Keratinocyte (primary cell): Measurements from ENCODE around the gene RAB23. TPM values are rescaled to one million over a fixed set of nuclear protein-coding genes. Genes with fewer than 3 reads are reported as not detected.

ENCODE experiments used
- DNase-seq: peaks from one replicate; pipeline ENCODE4 v3.0.0-alpha.2; 2011; ENCODE audit warnings: low read depth, missing footprints, low spot score
- FAIRE-seq: peaks from 2 replicates; lab custom pipeline; 2011; peaks lifted over from hg19 to GRCh38; lab: Jason Lieb, UNC
- H2AFZ ChIP-seq: 2 replicates; pipeline ENCODE4 v1.6.0; 2012; ENCODE audit warnings: low read length, control low read depth, inconsistent platforms; ENCODE audit not compliant: control insufficient read depth
- H3K27ac ChIP-seq: 2 replicates; pipeline ENCODE4 v1.5.1; 2011; ENCODE audit warnings: low read length; ENCODE audit not compliant: control insufficient read depth, insufficient read depth
- H3K27me3 ChIP-seq: 3 replicates; pipeline ENCODE4 v1.6.0; 2011; ENCODE audit warnings: low read length; ENCODE audit not compliant: control insufficient read depth, insufficient read depth; ENCODE audit errors: extremely low read depth
- H3K36me3 ChIP-seq, 2 experiments: 2 replicates in 1 of 2; 3 replicates in 1 of 2; pipeline ENCODE4 v1.5.1; 2011; ENCODE audit warnings: low read length in 2 of 2, mild to moderate bottlenecking in 1 of 2; ENCODE audit not compliant: control insufficient read depth in 2 of 2, insufficient read depth in 2 of 2; ENCODE audit errors: extremely low read depth in 1 of 2
- H3K4me1 ChIP-seq: 3 replicates; pipeline ENCODE4 v1.5.1; 2011; ENCODE audit warnings: low read length; ENCODE audit not compliant: control insufficient read depth, insufficient read depth; ENCODE audit errors: extremely low read depth
- H3K4me2 ChIP-seq: 3 replicates; pipeline ENCODE4 v1.6.0; 2011; ENCODE audit warnings: low read depth, low read length; ENCODE audit not compliant: control insufficient read depth, insufficient read depth; ENCODE audit errors: extremely low read depth
- H3K4me3 ChIP-seq, 3 experiments: fragments of 200-600 bp in 1 of 3; sonication (generic) in 1 of 3; 2 replicates in 2 of 3; 3 replicates in 1 of 3; pipeline ENCODE4 v1.5.1; 2011 to 2016; ENCODE audit warnings: low read length in 3 of 3, mild to moderate bottlenecking in 3 of 3, control low read depth in 2 of 3, inconsistent platforms in 1 of 3, low read depth in 1 of 3, mixed read lengths in 1 of 3, mixed run types in 1 of 3, moderate library complexity in 1 of 3; ENCODE audit not compliant: control insufficient read depth in 2 of 3, insufficient read depth in 2 of 3; ENCODE audit errors: extremely low read depth in 1 of 3
- H3K79me2 ChIP-seq: 2 replicates; pipeline ENCODE4 v1.6.0; 2012; ENCODE audit warnings: low read length; ENCODE audit not compliant: control insufficient read depth, insufficient read depth
- H3K9ac ChIP-seq: 3 replicates; pipeline ENCODE4 v1.6.0; 2011; ENCODE audit warnings: low read length; ENCODE audit not compliant: control insufficient read depth, insufficient read depth; ENCODE audit errors: extremely low read depth
- H3K9me1 ChIP-seq: 3 replicates; pipeline ENCODE4 v1.6.0; 2011; ENCODE audit warnings: low read length; ENCODE audit not compliant: control insufficient read depth, insufficient read depth; ENCODE audit errors: extremely low read depth
- H3K9me3 ChIP-seq: 2 replicates; pipeline ENCODE4 v1.5.1; 2012; ENCODE audit warnings: low read depth, low read length; ENCODE audit not compliant: control insufficient read depth
- H4K20me1 ChIP-seq: 3 replicates; pipeline ENCODE4 v1.6.0; 2011; ENCODE audit warnings: low read length; ENCODE audit not compliant: control insufficient read depth, insufficient read depth; ENCODE audit errors: extremely low read depth
- EZH2 ChIP-seq: IDR thresholded peaks from one replicate; pipeline ENCODE4 v1.6.1; 2012; ENCODE audit warnings: inconsistent platforms, mild to moderate bottlenecking, low read length, moderate library complexity
- dilution Hi-C: fragments of 300-500 bp; cut with MboI; formaldehyde crosslinking; loops from one replicate; pipeline ENCODE4 v1.7.0; 2020; ENCODE audit warnings: low sequenced_read_pairs; ENCODE audit not compliant: extremely low pct_ligation_motif_present
- polyA plus RNA-seq, 5 experiments: library from polyadenylated mRNA; depleted of rRNA in 3 of 5; stranded (reverse) in 3 of 5; stranded (forward) in 1 of 5; unstranded in 1 of 5; fragments of >200 nt; gene quantifications; 1 replicate in 1 of 5; 2 replicates in 3 of 5; 3 replicates in 1 of 5; pipeline versions ENCODE4 v1.2.1 to v1.2.3, GENCODE V29; 2011 to 2012; ENCODE audit warnings: missing spikeins in 2 of 5, low read depth in 1 of 5, low replicate concordance in 1 of 5
- TF ChIP-seq, protein P1 (sequence below), 3 experiments: IDR thresholded peaks in 1 of 3; conservative IDR thresholded peaks in 1 of 3; optimal IDR thresholded peaks in 1 of 3; 2 replicates in 2 of 3; 3 replicates in 1 of 3; pipeline versions ENCODE3 to v1.5.1; 2011; ENCODE audit warnings: low read length in 3 of 3, mild to moderate bottlenecking in 3 of 3, moderate library complexity in 2 of 3, control low read depth in 1 of 3, inconsistent platforms in 1 of 3; ENCODE audit not compliant: insufficient read depth in 2 of 3; ENCODE audit errors: extremely low read depth in 1 of 3

RAB23 gene
- polyA plus RNA-seq, 1 donor (not counting 4 experiments of a cell fraction or from before 2014, with no cell fraction given): 14.6 TPM

DNA sequence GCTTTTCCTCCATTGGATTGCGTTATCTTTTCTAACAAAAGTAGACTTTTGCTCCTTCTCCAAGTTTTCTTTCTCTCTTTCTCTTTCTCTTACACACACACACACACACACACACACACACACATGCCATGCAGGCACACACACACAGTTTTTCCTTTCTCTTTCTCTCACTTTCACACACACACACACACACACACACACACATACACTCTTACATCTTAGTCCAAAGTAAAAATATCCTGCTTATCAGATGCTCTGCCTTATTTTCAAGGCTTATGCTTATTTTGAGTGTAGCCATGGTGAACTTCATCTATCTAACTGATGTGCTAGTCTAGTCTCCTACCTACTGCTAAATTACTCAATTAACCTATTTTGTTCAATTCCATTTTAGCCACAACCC, 34.4 kb upstream of the RAB23 start:
- H4K20me1 ChIP-seq: no peaks in the 10 kb centered on the region
- H3K4me1 ChIP-seq: no peaks in the 10 kb centered on the region
- H3K4me3 ChIP-seq: no peak overlapping the region
- no peaks in the 10 kb centered on the region for H3K36me3 ChIP-seq
- no peaks in the 10 kb centered on the region for H3K79me2 ChIP-seq
- no peak overlapping the region for H3K4me2 ChIP-seq
- H3K9ac ChIP-seq: no peak overlapping the region
- TF ChIP-seq, protein P1, sequence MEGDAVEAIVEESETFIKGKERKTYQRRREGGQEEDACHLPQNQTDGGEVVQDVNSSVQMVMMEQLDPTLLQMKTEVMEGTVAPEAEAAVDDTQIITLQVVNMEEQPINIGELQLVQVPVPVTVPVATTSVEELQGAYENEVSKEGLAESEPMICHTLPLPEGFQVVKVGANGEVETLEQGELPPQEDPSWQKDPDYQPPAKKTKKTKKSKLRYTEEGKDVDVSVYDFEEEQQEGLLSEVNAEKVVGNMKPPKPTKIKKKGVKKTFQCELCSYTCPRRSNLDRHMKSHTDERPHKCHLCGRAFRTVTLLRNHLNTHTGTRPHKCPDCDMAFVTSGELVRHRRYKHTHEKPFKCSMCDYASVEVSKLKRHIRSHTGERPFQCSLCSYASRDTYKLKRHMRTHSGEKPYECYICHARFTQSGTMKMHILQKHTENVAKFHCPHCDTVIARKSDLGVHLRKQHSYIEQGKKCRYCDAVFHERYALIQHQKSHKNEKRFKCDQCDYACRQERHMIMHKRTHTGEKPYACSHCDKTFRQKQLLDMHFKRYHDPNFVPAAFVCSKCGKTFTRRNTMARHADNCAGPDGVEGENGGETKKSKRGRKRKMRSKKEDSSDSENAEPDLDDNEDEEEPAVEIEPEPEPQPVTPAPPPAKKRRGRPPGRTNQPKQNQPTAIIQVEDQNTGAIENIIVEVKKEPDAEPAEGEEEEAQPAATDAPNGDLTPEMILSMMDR (optimal IDR thresholded peaks at IDR 0.05 in 1 of 3, IDR thresholded peaks at IDR 0.05 in 1 of 3, conservative IDR thresholded peaks at IDR 0.05 in 1 of 3; ENCODE audit: extremely low read depth in 1 of 3, insufficient read depth in 2 of 3, low read length in 3 of 3): no peak
- TF ChIP-seq EZH2: no peak
- FAIRE-seq (no peak), DNase-seq (no peak)
- dilution Hi-C loops: no loop called here
- H3K27ac ChIP-seq: no peak overlapping the region
- H3K9me1 ChIP-seq: no peaks in the 10 kb centered on the region
- H3K9me3 ChIP-seq: no peaks in the 10 kb centered on the region
- H3K27me3 ChIP-seq: no peaks in the 10 kb centered on the region
- no peak overlapping the region for H2AFZ ChIP-seq

DNA sequence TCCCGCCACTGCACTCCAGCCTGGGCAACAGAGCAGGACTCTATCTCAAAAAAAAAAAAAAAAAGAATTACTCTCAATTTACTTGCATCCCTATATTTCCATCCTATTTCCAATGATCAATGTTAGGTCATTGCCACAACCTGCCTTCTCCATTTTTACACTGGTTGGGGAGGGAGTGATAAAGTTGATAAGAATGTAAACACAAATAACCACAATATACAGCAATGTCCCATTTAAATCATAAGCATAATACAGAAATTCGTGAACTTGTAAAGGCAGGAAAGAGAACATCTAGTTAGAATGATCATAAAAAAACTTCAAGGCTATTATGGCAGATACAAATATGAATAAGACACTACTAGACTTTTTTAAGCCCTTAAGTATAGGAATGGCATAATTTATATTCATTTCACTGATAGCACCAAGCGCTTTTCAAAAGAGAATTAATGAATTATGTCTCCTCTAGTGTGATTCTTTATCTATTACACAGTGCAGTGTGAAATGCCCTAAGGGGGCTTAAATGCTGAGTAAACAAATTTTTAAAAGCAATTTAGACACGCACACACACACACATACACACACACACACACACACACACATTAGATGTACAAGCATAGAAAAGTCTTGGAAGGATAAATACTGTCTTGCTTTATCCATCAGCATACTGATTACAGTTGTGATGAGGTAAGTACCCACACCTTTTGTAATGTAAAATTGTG, 33.5 kb upstream of the RAB23 start:
- H3K4me2 ChIP-seq: no peak overlapping the region
- no peak overlapping the region for H3K27ac ChIP-seq
- FAIRE-seq (no peak), DNase-seq (no peak)
- H3K9me1 ChIP-seq: no peaks in the 10 kb centered on the region
- dilution Hi-C loops: no loop called here
- no peak overlapping the region for H3K9ac ChIP-seq
- H2AFZ ChIP-seq: no peak overlapping the region
- no peaks in the 10 kb centered on the region for H3K27me3 ChIP-seq
- no peaks in the 10 kb centered on the region for H3K36me3 ChIP-seq
- no peaks in the 10 kb centered on the region for H3K79me2 ChIP-seq
- no peak for TF ChIP-seq EZH2
- TF ChIP-seq, protein P1 (optimal IDR thresholded peaks at IDR 0.05 in 1 of 3, IDR thresholded peaks at IDR 0.05 in 1 of 3, conservative IDR thresholded peaks at IDR 0.05 in 1 of 3; ENCODE audit: extremely low read depth in 1 of 3, insufficient read depth in 2 of 3, low read length in 3 of 3): no peak
- no peaks in the 10 kb centered on the region for H3K9me3 ChIP-seq
- no peak overlapping the region for H3K4me3 ChIP-seq
- no peaks in the 10 kb centered on the region for H4K20me1 ChIP-seq
- no peaks in the 10 kb centered on the region for H3K4me1 ChIP-seq
